Measurements from ENCODE around the gene HMCN2.

DNA sequence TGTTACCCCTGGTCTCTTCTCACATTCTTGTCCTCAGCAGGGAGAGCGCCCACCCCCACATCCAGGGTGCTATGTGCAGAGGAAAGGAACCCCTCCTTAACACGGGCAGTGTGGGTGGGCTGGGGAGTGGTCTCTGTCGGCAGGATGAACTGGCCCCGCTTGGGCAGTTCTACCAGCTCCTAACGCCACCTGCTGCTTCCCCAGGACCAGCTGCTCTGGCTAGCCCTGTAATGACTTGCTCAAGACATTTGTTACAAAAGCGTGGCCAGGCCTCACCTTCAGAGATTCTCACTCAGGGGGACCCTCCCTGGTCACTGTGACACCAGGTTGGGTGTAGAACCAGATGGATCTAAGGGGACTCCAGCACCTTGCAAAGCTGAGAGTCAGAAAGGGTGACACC is 82.4 kb downstream of the HMCN2 start:
- TF ChIP-seq EP300 (IDR thresholded peaks at IDR 0.05) (no peak), CTCF (IDR thresholded peaks at IDR 0.05) (no peak), POLR2AphosphoS5 (IDR thresholded peaks at IDR 0.05) (no peak)

Measured in esophagus muscularis mucosa (tissue), 4 donors.